SK-N-SH treated with all-trans-retinoic acid at 6 μM for 48 hours (cell line): Measurements from ENCODE around the gene CHST8.

Experiments used
- PATZ1 ChIP-seq: fragments of 250-450 bp; sonication (Bioruptor Pico); IDR thresholded peaks from 2 replicates; pipeline ENCODE4 v1.8.0; 2020; ENCODE audit warnings: mild to moderate bottlenecking, moderate library complexity, borderline replicate concordance
- POU6F1 ChIP-seq: fragments of 250-450 bp; sonication (Bioruptor Pico); IDR thresholded peaks from 2 replicates; pipeline ENCODE4 v1.8.0; 2021; ENCODE audit warnings: low read depth, mild to moderate bottlenecking, moderate library complexity, borderline replicate concordance

- TF ChIP-seq PATZ1 (CRISPR knock-in tag) (no peak), POU6F1 (CRISPR knock-in tag) (no peak)
Observed at GRCh38 chr19:33703821-33704220, 82.1 kb downstream of the CHST8 start.
